ENCODE measurements around the gene CPTP. TPM values are rescaled to one million over a fixed set of nuclear protein-coding genes. Genes with fewer than 3 reads are reported as not detected.
"Not testable (repeated sequence)": the region's sequence is repeated elsewhere in the genome, so short reads cannot be mapped to it uniquely, and the experiment has no call there.

Gene CPTP
- total RNA-seq, 1 donor: 8.5 TPM

DNA sequence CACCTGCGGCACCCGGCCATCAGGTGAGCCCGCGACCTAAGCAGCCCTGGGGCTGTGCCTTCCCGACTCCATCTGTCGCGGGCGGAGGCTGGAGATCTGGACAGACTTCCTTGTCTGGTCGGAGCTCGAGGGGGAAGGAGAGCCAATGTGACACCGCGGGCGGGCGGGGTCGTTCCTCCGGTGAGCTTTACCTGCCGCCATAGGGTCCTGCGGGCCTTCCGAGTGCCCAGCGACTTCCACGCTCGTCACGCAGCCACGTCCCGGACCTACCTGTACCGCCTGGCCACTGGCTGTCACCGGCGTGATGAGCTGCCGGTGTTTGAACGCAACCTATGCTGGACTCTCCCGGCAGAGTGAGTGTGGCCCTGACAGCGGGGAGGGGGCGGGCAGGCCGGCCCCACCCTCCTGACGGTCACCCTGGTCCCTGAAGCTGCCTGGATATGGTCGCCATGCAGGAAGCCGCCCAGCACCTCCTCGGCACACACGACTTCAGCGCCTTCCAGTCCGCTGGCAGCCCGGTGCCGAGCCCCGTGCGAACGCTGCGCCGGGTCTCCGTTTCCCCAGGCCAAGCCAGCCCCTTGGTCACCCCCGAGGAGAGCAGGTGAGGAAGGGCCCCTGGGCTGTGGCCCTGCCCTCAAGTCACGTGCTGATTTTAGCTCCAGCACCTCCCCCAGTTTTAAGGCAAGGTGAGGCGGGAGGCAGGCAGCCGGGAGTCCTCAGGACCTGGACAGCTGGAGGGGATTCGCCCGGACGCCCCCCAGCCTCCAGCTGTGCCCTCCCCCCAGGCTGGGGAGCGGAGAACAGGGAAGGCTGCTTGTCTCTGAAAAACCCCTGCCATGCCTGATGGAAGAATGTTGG is 15.1 kb upstream of the CPTP start:
- Histone ChIP-seq H3K4me1 (ENCODE audit: insufficient read depth, low read length) (peaks cover 43% of the 10 kb centered on the region), H3K27me3 (ENCODE audit: insufficient read depth, low read length) (no peaks in the 10 kb centered on the region), H3K9me3 (ENCODE audit: low read depth, low read length) (no peaks in the 10 kb centered on the region), H3K4me3 (ENCODE audit: low read length) (peak overlapping the region; percentile 62)

DNA sequence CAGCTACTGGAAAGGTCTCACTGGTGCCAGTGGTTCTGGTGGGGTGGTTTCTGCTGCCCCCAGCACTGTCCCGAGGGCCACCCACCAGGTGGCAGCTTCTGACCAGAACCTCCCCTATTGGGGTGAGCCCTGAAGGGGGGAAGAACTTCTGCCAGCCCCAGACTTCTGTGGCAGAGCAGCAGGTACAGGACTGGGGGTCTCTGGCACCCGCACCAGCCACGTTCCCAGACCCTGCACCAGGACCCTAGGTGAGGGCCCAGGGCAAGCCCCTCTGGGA is 14.6 kb upstream of the CPTP start:
- Histone ChIP-seq H3K4me3 (ENCODE audit: low read length) (no peak overlapping the region), H3K27me3 (ENCODE audit: insufficient read depth, low read length) (no peaks in the 10 kb centered on the region), H3K4me1 (ENCODE audit: insufficient read depth, low read length) (peaks cover 37% of the 10 kb centered on the region), H3K9me3 (ENCODE audit: low read depth, low read length) (no peaks in the 10 kb centered on the region)

DNA sequence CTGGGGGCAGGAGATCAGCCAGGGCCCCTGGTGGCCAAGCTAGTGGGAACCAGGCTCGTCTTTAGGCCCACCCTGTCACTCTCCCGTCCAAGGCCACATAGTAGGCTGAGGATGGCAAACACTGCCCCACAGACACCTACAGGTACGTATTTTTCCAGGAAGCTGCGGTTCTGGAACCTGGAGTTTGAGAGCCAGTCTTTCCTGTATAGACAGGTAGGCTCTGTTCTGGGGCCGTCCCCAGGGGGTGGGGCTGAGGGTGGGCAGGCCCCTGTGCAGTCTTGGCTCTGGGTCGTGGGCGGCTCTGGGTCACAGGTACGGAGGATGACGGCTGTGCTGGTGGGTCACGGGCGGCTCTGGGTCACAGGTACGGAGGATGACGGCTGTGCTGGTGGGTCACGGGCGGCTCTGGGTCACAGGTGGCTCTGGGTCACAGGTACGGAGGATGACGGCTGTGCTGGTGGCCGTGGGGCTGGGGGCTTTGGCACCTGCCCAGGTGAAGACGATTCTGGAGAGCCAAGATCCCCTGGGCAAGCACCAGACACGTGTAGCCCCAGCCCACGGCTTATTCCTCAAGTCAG is 14.0 kb upstream of the CPTP start:
- Histone ChIP-seq H3K4me1 (ENCODE audit: insufficient read depth, low read length) (peaks cover 32% of the 10 kb centered on the region), H3K9me3 (ENCODE audit: low read depth, low read length) (no peaks in the 10 kb centered on the region), H3K27me3 (ENCODE audit: insufficient read depth, low read length) (no peaks in the 10 kb centered on the region), H3K4me3 (ENCODE audit: low read length) (no peak overlapping the region)

DNA sequence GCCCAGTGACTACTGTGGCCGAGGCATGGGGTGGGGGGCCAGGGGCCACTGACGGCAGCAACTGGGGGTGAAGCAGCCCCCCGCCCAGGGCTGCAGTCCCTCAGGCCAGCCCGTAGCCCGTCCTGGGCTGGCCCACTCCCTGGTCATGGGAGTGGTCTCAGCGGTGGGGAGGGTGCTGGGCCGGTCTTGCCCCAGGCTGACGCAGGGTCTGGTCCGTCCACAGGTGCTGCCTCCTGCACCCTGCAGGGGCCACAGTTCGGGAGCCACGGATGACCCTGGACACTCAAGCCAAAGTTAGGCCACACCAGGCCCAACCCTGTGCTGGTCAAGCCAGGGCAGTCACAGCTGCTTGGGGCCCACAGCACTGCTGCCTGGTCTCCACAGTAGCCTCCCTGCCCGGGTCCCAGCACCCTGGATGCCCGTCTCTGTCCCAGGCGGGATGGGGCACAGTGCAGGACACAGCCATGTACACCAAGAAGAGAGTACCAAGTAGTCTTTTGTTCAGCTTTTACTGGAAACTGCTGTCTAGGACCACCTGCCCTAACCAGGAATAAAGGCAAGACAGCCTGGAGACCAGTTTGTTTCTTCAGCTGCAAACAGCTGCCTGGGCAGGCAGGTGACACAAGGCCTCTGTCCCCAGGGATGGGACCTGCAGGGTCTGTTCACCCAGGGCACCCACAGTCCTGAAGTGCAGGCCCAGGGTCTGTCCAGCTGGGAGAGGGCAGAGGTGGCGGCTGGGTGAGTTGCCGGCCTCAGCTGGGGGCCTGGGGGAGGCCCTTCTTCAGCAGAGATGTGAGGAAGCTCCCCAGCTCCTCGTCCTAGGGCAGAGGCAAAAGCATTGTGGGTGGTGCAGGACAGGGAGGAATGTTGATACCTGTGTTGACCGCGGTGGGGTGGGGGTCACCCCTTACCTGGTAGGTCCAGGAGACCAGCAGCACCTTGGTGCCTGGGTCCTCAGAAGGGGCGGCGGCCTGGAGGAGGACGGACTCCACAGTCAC is 13.2 kb upstream of the CPTP start:
- H3K4me3 ChIP-seq (ENCODE audit: low read length): no peak overlapping the region
- H3K4me1 ChIP-seq (ENCODE audit: insufficient read depth, low read length): peaks cover 24% of the 10 kb centered on the region
- H3K27me3 ChIP-seq (ENCODE audit: insufficient read depth, low read length): no peaks in the 10 kb centered on the region
- no peaks in the 10 kb centered on the region for H3K9me3 ChIP-seq (ENCODE audit: low read depth, low read length)

DNA sequence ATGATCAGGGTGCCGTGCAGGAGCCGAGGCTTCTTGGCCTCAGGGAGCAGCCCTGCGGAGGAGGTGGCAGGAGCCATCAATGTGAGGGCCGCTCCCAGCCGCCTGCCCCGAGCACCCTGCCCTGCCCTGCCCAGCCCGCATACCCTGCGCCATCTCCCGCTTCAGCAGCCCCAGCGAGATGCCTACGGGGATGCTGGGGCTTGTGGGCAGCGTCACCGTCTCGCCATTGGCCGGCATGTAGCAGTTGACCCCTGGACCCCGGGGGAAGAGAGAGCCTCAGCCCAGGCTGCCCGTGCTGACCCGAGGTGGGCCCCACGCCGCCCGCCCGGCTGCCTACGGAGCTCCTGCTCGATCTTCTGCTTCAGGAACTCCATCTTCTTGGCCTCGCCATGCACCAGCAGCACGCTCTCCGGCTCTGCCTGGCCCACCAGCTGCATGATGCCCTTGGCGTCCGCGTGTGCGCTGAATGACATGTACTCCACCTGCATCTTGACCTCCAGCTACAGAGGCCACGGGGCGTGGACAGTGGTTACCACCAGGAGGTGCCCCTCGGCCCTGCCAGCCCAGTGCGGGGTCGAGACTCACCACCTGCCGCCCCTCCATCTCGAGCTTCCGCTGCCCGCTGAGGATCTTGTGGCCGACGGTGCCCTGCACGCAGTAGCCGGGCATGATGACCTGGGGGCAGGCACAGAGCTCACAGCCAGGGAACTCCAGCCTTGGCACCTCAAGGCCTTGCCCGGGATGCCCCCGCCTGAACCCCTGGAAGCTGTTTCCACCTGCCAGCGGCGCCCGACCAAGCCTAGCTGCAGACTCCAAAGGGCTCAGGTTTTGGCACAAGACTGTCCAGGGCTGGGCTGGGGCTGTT is 11.9 kb upstream of the CPTP start:
- H3K27me3 ChIP-seq (ENCODE audit: insufficient read depth, low read length): no peaks in the 10 kb centered on the region
- H3K4me1 ChIP-seq (ENCODE audit: insufficient read depth, low read length): peaks cover 14% of the 10 kb centered on the region
- no peak overlapping the region for H3K4me3 ChIP-seq (ENCODE audit: low read length)
- H3K9me3 ChIP-seq (ENCODE audit: low read depth, low read length): no peaks in the 10 kb centered on the region

DNA sequence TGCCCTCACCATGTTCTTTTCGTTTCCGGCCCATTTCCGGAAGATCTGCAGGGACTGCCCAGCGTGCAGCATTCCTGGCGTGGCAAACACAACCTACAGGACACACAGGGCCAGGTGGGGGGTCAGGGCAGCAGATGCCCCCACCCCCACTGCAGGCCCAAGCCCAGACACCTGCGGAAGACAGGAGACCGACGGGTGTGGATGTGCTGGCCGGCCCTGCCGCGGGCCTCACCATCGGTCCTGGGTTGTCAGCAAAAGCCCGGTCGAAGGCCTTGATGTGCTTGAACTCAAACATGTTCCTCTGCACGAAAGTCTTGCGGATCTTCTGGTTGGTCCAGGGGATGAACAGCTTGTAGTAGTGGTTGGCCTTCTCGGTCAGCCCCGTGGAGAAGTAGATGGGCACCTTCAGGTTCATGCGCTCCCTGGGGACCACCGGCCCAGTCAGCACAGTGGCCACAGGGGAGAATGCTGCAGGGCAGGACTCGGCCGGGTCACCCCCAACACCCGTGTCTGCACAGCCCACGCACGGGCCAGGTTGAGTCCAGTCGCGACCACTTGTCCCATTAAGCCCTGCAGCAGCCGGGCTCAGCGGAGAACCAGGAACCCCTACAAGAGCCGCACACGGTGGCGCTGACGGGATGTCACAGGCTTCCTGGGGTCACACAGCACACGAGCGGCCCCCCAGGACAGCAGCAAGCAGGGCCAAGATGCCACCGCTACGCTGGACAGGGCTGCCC is 10.9 kb upstream of the CPTP start:
- Histone ChIP-seq H3K4me3 (ENCODE audit: low read length) (no peak overlapping the region), H3K4me1 (ENCODE audit: insufficient read depth, low read length) (peaks cover 14% of the 10 kb centered on the region), H3K9me3 (ENCODE audit: low read depth, low read length) (no peaks in the 10 kb centered on the region), H3K27me3 (ENCODE audit: insufficient read depth, low read length) (no peaks in the 10 kb centered on the region)

DNA sequence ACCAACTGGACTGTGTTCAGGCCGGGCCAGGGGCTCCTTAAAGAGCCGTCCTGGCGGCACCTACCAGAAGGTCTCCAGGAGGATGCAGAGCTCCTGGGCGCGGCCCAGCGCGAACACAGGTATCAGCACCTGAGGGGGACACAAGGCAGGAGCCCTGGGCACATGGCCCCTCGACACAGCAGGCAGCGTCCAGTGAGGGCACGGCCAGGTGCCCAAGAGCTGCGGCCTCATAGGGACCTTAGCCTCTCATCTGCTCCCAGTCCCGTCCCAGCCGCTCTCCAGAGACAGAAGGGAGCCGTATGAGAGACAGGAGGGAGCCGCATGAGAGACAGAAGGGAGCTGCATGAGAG is 10.4 kb upstream of the CPTP start:
- Histone ChIP-seq H3K27me3 (ENCODE audit: insufficient read depth, low read length) (no peaks in the 10 kb centered on the region), H3K9me3 (ENCODE audit: low read depth, low read length) (no peaks in the 10 kb centered on the region), H3K4me3 (ENCODE audit: low read length) (no peak overlapping the region), H3K4me1 (ENCODE audit: insufficient read depth, low read length) (peaks cover 10% of the 10 kb centered on the region)

DNA sequence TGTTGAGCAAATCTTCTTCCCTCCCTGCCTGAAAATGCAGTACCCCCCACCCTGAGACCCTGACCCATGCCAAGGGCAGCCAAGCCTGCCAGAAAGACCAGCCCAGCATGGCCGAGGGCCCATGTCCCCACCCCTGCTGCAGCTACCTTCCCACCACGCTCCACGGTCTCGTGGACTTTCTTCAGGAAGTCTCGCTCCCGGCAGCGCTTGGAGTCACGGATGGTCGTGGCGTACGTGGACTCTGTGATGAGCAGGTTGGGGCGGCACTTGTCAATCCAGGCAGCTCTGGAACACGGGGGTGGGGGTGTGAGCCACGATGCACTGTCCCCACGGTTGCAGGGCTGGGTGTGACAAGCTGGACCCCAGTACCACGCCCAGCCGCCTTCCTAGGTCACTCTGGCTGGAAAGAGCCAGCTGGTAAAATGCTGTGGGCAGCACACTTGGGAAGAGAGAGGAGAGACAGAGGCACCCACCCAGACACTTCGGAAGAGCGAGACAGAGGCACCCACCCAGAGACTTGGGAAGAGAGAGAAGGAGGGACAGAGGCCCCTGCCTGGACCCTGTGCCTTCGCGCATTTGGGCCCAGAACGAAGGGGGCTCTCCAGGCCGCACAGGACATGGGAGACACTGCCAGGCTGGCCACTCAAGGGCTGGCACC is 9.8 kb upstream of the CPTP start:
- H3K27me3 ChIP-seq (ENCODE audit: insufficient read depth, low read length): no peaks in the 10 kb centered on the region
- peaks cover 4% of the 10 kb centered on the region for H3K4me1 ChIP-seq (ENCODE audit: insufficient read depth, low read length)
- H3K9me3 ChIP-seq (ENCODE audit: low read depth, low read length): no peaks in the 10 kb centered on the region
- H3K4me3 ChIP-seq (ENCODE audit: low read length): no peak overlapping the region

DNA sequence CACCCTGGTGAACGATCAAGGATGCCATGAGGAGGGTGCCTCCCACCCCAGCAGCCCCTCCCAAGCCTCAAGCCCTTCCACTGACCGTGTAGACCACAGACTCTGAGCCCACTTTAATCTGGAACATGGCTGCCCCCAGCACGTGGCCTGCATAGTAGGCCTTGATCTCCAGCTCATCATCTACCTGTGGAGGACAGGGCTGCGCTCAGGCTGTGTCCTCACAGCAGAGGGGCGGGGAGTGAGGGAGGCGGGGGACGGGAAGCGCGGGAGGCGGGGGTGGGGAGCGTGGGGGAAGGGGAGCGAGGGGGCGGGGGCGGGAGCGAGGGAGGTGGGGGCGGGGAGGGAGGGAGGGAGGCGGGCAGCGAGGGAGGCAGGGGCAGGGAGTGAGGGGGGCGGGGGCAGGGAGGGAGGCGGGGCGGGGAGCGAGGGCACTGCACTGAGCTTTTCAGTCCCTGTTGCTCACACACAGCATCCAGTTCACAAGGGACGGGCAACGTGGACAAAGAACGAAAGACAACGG is 9.1 kb upstream of the CPTP start:
- Histone ChIP-seq H3K4me3 (ENCODE audit: low read length) (no peak overlapping the region), H3K4me1 (ENCODE audit: insufficient read depth, low read length) (no peaks in the 10 kb centered on the region), H3K27me3 (ENCODE audit: insufficient read depth, low read length) (no peaks in the 10 kb centered on the region), H3K9me3 (ENCODE audit: low read depth, low read length) (no peaks in the 10 kb centered on the region)

DNA sequence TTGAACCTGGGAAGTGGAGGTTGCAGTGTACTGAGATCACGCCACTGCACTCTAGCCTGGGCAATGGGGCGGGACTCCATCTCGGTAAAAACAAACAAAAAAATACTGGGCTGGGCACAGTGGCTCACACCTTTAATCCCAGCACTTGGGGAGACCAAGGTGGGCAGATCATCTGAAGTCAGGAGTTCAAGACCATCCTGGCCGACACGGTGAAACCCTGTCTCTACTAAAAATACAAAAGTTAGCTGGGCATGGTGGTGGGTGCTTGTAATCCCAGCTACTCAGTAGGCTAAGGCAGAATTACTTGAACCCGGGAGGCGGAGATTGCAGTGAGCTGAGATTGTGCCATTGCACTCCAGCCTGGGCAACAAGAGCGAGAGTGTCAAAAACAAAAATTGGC is 8.4 kb upstream of the CPTP start:
- not testable (repeated sequence) for H3K27me3 ChIP-seq (ENCODE audit: insufficient read depth, low read length); H3K4me3 ChIP-seq (ENCODE audit: low read length); H3K4me1 ChIP-seq (ENCODE audit: insufficient read depth, low read length); H3K9me3 ChIP-seq (ENCODE audit: low read depth, low read length)

DNA sequence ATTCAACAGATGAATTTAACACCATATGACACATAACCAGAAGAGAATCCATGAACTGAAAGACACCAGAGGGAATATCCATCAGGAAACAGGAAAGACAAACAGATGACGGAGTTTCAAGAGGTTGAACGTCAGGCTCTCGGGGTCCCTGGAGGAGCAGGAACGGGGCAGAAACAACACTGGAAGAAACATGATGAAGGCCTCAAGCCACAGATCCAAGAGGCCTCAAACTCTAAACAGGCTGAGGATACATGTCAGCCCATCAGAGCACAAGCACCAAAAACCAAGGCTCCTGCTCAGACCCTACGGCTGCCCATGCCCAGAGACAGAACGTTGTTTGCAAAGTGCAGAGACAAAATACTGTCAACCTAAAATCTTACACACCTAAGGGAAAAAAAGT is 7.2 kb upstream of the CPTP start:
- H3K4me3 ChIP-seq (ENCODE audit: low read length): no peak overlapping the region
- no peaks in the 10 kb centered on the region for H3K9me3 ChIP-seq (ENCODE audit: low read depth, low read length)
- no peaks in the 10 kb centered on the region for H3K27me3 ChIP-seq (ENCODE audit: insufficient read depth, low read length)
- peaks cover 4% of the 10 kb centered on the region for H3K4me1 ChIP-seq (ENCODE audit: insufficient read depth, low read length)

DNA sequence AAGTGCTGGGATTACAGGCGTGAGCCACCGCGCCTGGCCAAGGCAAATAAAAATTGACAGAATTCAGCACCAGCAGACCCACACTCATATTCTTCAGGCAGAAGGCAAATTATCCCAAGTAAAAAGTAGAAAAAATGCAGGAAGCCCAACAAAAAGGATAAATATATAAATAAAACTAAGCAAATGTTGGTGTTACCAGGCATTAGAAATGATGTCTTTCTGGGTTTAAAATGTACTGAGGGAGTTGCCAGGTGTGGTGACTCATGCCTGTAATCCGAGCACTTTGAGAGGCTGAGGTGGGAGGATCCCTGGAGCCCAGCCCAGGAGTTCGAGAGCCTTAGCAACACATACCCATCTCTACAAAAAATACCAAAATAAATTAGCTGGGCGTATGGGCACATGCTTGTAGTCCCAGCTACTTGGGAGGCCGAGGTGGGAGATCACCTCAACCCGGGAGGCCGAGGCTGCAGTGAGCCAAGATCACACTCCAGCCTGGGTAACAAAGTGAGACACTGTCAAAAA is 6.4 kb upstream of the CPTP start:
- Histone ChIP-seq H3K27me3 (ENCODE audit: insufficient read depth, low read length) (no peaks in the 10 kb centered on the region), H3K9me3 (ENCODE audit: low read depth, low read length) (no peaks in the 10 kb centered on the region), H3K4me3 (ENCODE audit: low read length) (no peak overlapping the region), H3K4me1 (ENCODE audit: insufficient read depth, low read length) (peaks cover 8% of the 10 kb centered on the region)

DNA sequence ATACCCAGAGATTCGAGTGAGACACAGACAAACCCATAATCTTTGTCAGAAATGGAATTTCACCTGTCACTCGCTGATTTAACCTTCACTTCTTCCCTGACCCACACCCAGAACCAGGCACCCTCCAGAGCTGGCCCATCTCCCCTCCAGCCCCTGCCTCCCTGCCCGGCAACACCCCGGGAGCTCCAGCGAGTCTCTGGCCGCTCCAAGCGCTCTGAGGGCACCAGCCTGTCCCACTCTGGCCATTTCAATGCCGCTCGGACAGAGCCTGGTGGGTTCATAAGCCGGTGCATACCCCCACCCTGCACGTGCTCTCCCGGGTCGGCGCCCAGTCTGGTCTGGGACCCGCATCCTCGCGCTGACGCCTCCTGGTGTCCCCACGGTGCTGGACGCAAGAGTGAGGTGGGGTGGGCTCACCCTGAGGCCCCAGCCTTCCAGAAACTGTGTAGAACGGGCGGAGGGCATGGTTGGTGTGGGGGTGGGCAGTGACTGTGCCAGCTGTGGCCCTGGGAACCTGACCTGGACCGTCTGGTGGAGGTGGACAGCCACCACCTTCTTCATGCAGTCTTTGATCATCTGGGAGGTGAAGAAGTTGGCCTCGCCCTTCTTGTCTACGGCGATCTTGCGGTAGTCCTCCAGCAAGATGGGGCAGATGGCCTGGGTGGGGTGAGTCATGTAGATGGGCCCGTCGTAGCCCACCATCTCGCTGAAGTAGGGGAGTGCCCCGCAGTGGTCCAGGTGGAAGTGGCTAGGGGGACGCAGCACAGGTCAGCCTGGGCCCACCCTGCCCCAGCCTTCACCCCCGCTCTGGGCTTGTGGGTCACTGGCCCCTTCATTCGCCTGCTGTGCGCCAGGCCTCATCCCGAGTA is 5.6 kb upstream of the CPTP start:
- H3K4me3 ChIP-seq (ENCODE audit: low read length): no peak overlapping the region

More for the DNA sequence above, 5.6 kb upstream of the CPTP start:
- H3K4me1 ChIP-seq (ENCODE audit: insufficient read depth, low read length): peaks cover 12% of the 10 kb centered on the region
- H3K9me3 ChIP-seq (ENCODE audit: low read depth, low read length): no peaks in the 10 kb centered on the region
- no peaks in the 10 kb centered on the region for H3K27me3 ChIP-seq (ENCODE audit: insufficient read depth, low read length)
